GM19025 (cell line): ENCODE data around the gene RRAS.

ENCODE experiments used
- ATAC-seq: cut with Tn5 transposase; IDR thresholded peaks from one replicate; pipeline ENCODE4 v1.9.1; 2021; ENCODE audit warnings: mild to moderate bottlenecking, low read depth, moderate library complexity; ENCODE audit not compliant: unreplicated experiment

The RRAS gene

GRCh38 chr19:49640113-49640898 is at the start of gene RRAS:
TSS of gene RRAS (minus strand) at chr19:49640143. CDS start at chr19:49640098, 45 bp downstream.
- ATAC-seq, result peak; percentile 50

- no peak for ATAC-seq
Measured at GRCh38 chr19:49689133-49690078, 49.5 kb upstream of the RRAS start, which contains the start of gene ADM5. TSS of gene ADM5 (plus strand) at chr19:49689594. CDS start at chr19:49689838, 244 bp downstream.

GRCh38 chr19:49688531-49689132 is 48.7 kb upstream of the RRAS start:
- no peak for ATAC-seq

GRCh38 chr19:49687566-49688316 is 47.8 kb upstream of the RRAS start:
- no peak for ATAC-seq

- no peak for ATAC-seq
Measured at GRCh38 chr19:49687150-49687549, 47.2 kb upstream of the RRAS start.

- ATAC-seq, result no peak
Measured at GRCh38 chr19:49686503-49687088, 46.7 kb upstream of the RRAS start.

GRCh38 chr19:49685845-49686332 is 45.9 kb upstream of the RRAS start:
- ATAC-seq, result no peak

- no peak for ATAC-seq
Measured at GRCh38 chr19:49684983-49685553, 45.1 kb upstream of the RRAS start.

GRCh38 chr19:49684251-49684982 is 44.5 kb upstream of the RRAS start:
- no peak for ATAC-seq

GRCh38 chr19:49683814-49684250 is 43.9 kb upstream of the RRAS start:
- no peak for ATAC-seq

- ATAC-seq, result no peak
Measured at GRCh38 chr19:49682274-49682673, 42.3 kb upstream of the RRAS start.

GRCh38 chr19:49681830-49682229 is 41.9 kb upstream of the RRAS start:
- no peak for ATAC-seq

GRCh38 chr19:49680421-49681351 is 40.7 kb upstream of the RRAS start:
- ATAC-seq, result no peak

- ATAC-seq, result no peak
Measured at GRCh38 chr19:49679771-49680413, 39.9 kb upstream of the RRAS start.

- ATAC-seq, result no peak
Measured at GRCh38 chr19:49678985-49679770, 39.2 kb upstream of the RRAS start.
